GM18861 (cell line): Measurements from ENCODE around the gene GABPB1.

Source experiments
- ATAC-seq: cut with Tn5 transposase; IDR thresholded peaks from one replicate; pipeline ENCODE4 v1.9.1; 2021; ENCODE audit not compliant: unreplicated experiment

Gene GABPB1

GRCh38 chr15:50244959-50245624, 109.9 kb downstream of the GABPB1 start:
- ATAC-seq = no peak

GRCh38 chr15:50244153-50244552, 110.8 kb downstream of the GABPB1 start:
- no peak for ATAC-seq

- ATAC-seq = no peak
Observed at GRCh38 chr15:50241684-50242450, 113.1 kb downstream of the GABPB1 start.

GRCh38 chr15:50238255-50238654, 116.7 kb downstream of the GABPB1 start:
- ATAC-seq = no peak

GRCh38 chr15:50236433-50236832, 118.6 kb downstream of the GABPB1 start:
- ATAC-seq = no peak

- no peak for ATAC-seq
Observed at GRCh38 chr15:50235794-50236193, 119.2 kb downstream of the GABPB1 start.

- ATAC-seq = no peak
Observed at GRCh38 chr15:50234764-50235163, 120.2 kb downstream of the GABPB1 start.

- no peak for ATAC-seq
Observed at GRCh38 chr15:50233192-50233736, 121.7 kb downstream of the GABPB1 start.

- ATAC-seq = no peak
Observed at GRCh38 chr15:50232791-50233190, 122.2 kb downstream of the GABPB1 start.

GRCh38 chr15:50231761-50232160, 123.2 kb downstream of the GABPB1 start:
- no peak for ATAC-seq

- no peak for ATAC-seq
Observed at GRCh38 chr15:50229336-50229735, 125.7 kb downstream of the GABPB1 start.

GRCh38 chr15:50228866-50229265, 126.1 kb downstream of the GABPB1 start:
- ATAC-seq = no peak

- no peak for ATAC-seq
Observed at GRCh38 chr15:50227076-50227475, 127.9 kb downstream of the GABPB1 start.

- no peak for ATAC-seq
Observed at GRCh38 chr15:50225938-50226337, 129.1 kb downstream of the GABPB1 start.
